Prostate gland (tissue), 2 donors: ENCODE data around the gene CD81. TPM values are rescaled to one million over a fixed set of nuclear protein-coding genes. Genes with fewer than 3 reads are reported as not detected.

Source experiments
- DNase-seq: peaks from one replicate; pipeline ENCODE4 v3.0.0-alpha.2; 2019; ENCODE audit warnings: low spot score
- H3K27ac ChIP-seq, 2 donors: fragments of 200-600 bp; sonication (generic); 2 replicates each; pipeline ENCODE4 v1.5.1; 2017 to 2019
- H3K27me3 ChIP-seq: fragments of 200-600 bp; sonication (generic); replicated peaks from 2 replicates; pipeline ENCODE4 v1.5.1; 2019; ENCODE audit not compliant: insufficient read depth
- H3K36me3 ChIP-seq, 2 donors: fragments of 200-600 bp; sonication (generic); 1 replicate in 1 of 2; 2 replicates in 1 of 2; pipeline versions ENCODE4 v1.5.1 to v1.8.1; 2017 to 2019
- H3K4me1 ChIP-seq: fragments of 200-600 bp; sonication (generic); replicated peaks from 2 replicates; pipeline ENCODE4 v1.5.1; 2019
- H3K4me3 ChIP-seq, 2 donors: fragments of 200-600 bp; sonication (generic); 2 replicates each; pipeline ENCODE4 v1.5.1; 2017 to 2019
- H3K9me3 ChIP-seq: fragments of 200-600 bp; sonication (generic); 2 replicates; pipeline ENCODE4 v1.5.1; 2017
- POLR2A ChIP-seq: fragments of 450-650 bp; IDR thresholded peaks from one replicate; pipeline ENCODE4 v1.6.1; 2016; ENCODE audit warnings: antibody characterized with exemption, mild to moderate bottlenecking
- POLR2AphosphoS5 ChIP-seq: sonication (generic); formaldehyde crosslinking; IDR thresholded peaks from one replicate; pipeline ENCODE4 v1.6.1; 2017; ENCODE audit warnings: antibody characterized with exemption
- WGBS: methylation state at CpG from one replicate; pipeline ENCODE4 v1.1.5; 2018; 5-methylcytosine and 5-hydroxymethylcytosine counted together
- intact Hi-C: fragments of 100-400 bp; cut with DNase I; formaldehyde crosslinking; loops from one replicate; pipeline ENCODE4 v1.14.2; 2022
- total RNA-seq, 2 donors: library from RNA; depleted of rRNA; stranded (reverse); fragments of >200 nt; gene quantifications; one replicate each; pipeline ENCODE4 v1.1.0, GENCODE V29; 2016
- TF ChIP-seq, protein P1 (sequence below), 4 experiments: fragments of 200-600 bp in 2 of 4; fragments of 450-650 bp in 2 of 4; sonication (generic) in 2 of 4; IDR thresholded peaks; 1 replicate in 3 of 4; 2 replicates in 1 of 4; pipeline ENCODE4 v1.5.1; 2016 to 2019; ENCODE audit warnings: antibody characterized with exemption in 4 of 4, mild to moderate bottlenecking in 2 of 4, moderate library complexity in 2 of 4

Gene CD81
- total RNA-seq, 2 donors from 2014 or later = 472 to 927 TPM

GRCh38 chr11:2365571-2366210 is 11.4 kb upstream of the CD81 start:
- intact Hi-C loops = no loop called here
- TF ChIP-seq, protein P1, sequence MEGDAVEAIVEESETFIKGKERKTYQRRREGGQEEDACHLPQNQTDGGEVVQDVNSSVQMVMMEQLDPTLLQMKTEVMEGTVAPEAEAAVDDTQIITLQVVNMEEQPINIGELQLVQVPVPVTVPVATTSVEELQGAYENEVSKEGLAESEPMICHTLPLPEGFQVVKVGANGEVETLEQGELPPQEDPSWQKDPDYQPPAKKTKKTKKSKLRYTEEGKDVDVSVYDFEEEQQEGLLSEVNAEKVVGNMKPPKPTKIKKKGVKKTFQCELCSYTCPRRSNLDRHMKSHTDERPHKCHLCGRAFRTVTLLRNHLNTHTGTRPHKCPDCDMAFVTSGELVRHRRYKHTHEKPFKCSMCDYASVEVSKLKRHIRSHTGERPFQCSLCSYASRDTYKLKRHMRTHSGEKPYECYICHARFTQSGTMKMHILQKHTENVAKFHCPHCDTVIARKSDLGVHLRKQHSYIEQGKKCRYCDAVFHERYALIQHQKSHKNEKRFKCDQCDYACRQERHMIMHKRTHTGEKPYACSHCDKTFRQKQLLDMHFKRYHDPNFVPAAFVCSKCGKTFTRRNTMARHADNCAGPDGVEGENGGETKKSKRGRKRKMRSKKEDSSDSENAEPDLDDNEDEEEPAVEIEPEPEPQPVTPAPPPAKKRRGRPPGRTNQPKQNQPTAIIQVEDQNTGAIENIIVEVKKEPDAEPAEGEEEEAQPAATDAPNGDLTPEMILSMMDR (IDR thresholded peaks at IDR 0.05) = no peak
- TF ChIP-seq POLR2A (no peak), POLR2AphosphoS5 (no peak)

GRCh38 chr11:2366276-2366675 is 10.8 kb upstream of the CD81 start:
- no peak for DNase-seq

More at GRCh38 chr11:2365571-2366210, 11.4 kb upstream of the CD81 start:
- Histone ChIP-seq H3K36me3 (no peaks in the 10 kb centered on the region), H3K4me1 (peaks cover 8% of the 10 kb centered on the region), H3K4me3 (no peak overlapping the region), H3K27ac (no peak overlapping the region), H3K27me3 (no peaks in the 10 kb centered on the region), H3K9me3 (no peaks in the 10 kb centered on the region)
- DNase-seq = no peak
- WGBS = 82% methylated on average over 11 of the region's 16 CpGs

DNA sequence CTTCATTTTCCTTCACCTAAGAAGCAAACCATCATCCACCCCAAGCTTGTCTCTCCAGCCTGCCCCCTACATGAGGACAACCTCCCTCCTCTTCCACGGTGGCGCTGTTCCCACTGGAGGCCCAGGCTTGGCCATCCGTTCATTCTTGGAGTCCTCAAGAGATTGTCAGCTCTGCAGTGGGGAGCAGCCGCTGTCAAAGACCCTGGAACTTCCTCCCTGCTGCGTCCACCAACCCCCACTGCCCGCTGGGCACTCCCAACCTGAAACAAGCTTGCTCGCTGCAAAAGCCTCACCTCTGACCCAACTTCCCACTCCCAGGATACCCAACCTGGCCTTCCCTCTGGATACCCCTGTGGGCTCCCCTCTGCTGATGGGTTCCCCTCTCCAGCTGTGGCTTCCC is 10.4 kb upstream of the CD81 start:
- H3K4me1 ChIP-seq = peaks cover 8% of the 10 kb centered on the region
- H3K9me3 ChIP-seq = no peaks in the 10 kb centered on the region
- no peak overlapping the region for H3K4me3 ChIP-seq
- no peak overlapping the region for H3K27ac ChIP-seq
- intact Hi-C loops = no loop called here
- no peaks in the 10 kb centered on the region for H3K36me3 ChIP-seq
- TF ChIP-seq POLR2AphosphoS5 = no peak
- TF ChIP-seq POLR2A = no peak
- TF ChIP-seq, protein P1 (IDR thresholded peaks at IDR 0.05) = no peak
- DNase-seq = no peak
- 73% methylated on average over 7 of the region's 7 CpGs for WGBS
- H3K27me3 ChIP-seq = no peaks in the 10 kb centered on the region

More at GRCh38 chr11:2366276-2366675, 10.8 kb upstream of the CD81 start:
- intact Hi-C loops = no loop called here
- WGBS = 14% methylated on average over 11 of the region's 11 CpGs
- TF ChIP-seq POLR2AphosphoS5 (peak; percentile 47), POLR2A (no peak)
- H3K9me3 ChIP-seq = no peaks in the 10 kb centered on the region
- H3K27ac ChIP-seq = no peak overlapping the region
- no peak overlapping the region for H3K4me3 ChIP-seq
- H3K36me3 ChIP-seq = no peaks in the 10 kb centered on the region
- H3K4me1 ChIP-seq = peaks cover 8% of the 10 kb centered on the region
- no peaks in the 10 kb centered on the region for H3K27me3 ChIP-seq

DNA sequence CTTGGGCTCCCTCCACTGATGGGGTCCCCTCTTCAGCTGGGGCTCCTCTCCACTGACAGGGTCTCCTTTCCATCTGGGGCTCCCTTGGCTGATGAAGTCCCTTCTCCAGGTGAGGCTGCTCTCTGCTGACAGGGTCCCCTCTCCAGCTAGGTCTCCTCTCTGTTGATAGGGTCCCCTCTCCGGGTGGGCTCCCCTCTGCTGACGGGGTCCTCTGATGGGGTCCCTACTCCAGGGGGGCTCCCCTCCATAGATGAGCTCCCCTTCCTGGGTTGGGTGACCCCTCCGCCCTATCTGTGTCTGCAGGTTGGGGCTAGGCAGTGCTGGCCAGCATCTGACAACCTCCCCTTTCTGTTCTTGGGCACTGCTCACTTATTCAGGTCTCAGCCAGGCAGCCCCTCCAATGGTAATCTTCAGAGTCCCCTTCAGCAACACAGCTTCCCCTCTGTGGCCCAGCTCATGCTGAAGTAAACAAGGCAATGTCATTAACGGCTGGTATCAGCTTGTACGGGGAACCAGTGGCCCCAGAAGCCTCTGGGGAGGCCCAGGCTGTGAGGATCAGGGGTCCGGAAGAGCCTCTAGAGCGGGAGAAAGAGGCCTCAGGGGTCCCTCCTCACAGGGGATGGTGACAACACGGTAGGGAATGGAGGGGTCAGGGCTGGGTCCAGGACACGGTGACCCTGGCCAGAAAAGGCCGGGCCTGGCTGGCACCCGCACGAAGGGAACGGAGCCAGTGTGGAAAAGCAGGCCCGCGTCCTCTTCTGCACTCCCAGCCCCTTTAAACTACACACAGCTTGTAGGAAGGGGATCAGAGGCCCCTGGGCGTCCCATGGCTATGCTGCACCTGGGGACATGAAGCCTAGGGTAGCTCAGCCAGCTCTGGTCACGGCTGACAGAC is 9.6 kb upstream of the CD81 start:
- no peak overlapping the region for H3K27ac ChIP-seq
- H3K4me1 ChIP-seq = peaks cover 8% of the 10 kb centered on the region
- no peak overlapping the region for H3K4me3 ChIP-seq
- intact Hi-C loops = no loop called here
- H3K36me3 ChIP-seq = no peaks in the 10 kb centered on the region
- H3K27me3 ChIP-seq = no peaks in the 10 kb centered on the region
- no peak for TF ChIP-seq POLR2AphosphoS5
- TF ChIP-seq, protein P1 (IDR thresholded peaks at IDR 0.05) = no peak
- no peak for TF ChIP-seq POLR2A
- no peak for DNase-seq
- H3K9me3 ChIP-seq = no peaks in the 10 kb centered on the region
- WGBS = 80% methylated on average over 17 of the region's 17 CpGs

DNA sequence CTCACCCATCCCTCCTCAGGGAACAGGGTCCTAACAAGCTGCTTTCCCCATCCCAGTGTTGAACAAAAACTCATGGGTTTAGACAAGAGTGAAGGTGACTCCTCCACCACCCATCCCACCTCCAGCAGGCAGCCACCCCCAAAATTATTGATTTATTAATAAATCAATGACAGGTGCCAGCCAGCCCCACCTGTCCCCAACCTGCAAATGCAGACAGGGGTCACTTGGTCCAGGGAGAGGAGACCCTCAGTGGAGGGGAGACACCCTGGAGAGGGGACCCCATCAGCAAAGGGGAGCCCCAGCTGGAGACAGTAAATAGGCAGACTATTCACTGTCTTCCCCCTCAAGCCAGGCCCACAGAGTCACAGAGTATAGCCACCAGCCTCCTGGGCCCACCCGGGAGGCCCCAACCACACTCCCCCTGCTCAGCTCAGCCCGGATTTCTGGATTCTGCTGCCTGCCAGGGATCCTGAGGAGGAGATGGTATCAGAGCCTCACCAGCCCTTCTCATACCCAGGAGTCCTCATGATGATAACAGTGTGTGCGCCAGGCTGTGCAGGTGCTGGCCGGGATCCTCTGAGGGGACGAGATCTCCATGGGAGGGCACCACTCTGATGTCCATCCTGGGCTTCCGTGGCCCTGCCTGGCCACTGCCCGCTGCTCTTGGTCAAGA is 8.8 kb upstream of the CD81 start:
- intact Hi-C loops = no loop called here
- WGBS = 90% methylated on average over 4 of the region's 7 CpGs
- no peaks in the 10 kb centered on the region for H3K9me3 ChIP-seq
- no peaks in the 10 kb centered on the region for H3K27me3 ChIP-seq
- no peaks in the 10 kb centered on the region for H3K36me3 ChIP-seq
- no peak overlapping the region for H3K4me3 ChIP-seq
- TF ChIP-seq POLR2A (no peak), POLR2AphosphoS5 (no peak)
- TF ChIP-seq, protein P1 (IDR thresholded peaks at IDR 0.05) = no peak
- no peak for DNase-seq
- H3K27ac ChIP-seq = no peak overlapping the region
- H3K4me1 ChIP-seq = peaks cover 8% of the 10 kb centered on the region
